ENCODE data around the gene ASF1A.

- TF ChIP-seq CTCF (IDR thresholded peaks at IDR 0.05) (no peak), ZFX (IDR thresholded peaks at IDR 0.05; ENCODE audit: borderline replicate concordance) (no peak)
These were observed 691 bp downstream of the ASF1A start for GRCh38 chr6:118894425-118895260.

Data from 22Rv1 (cell line).